Germinal center (tissue), 1 donor: Measurements from ENCODE around the gene BFSP2.
"Not testable (repeated sequence)": the region's sequence is repeated elsewhere in the genome, so short reads cannot be mapped to it uniquely, and the experiment has no call there.

Experiments used
- DNase-seq: peaks from one replicate; pipeline ENCODE4 v3.0.0; 2012; ENCODE audit warnings: mixed read lengths, low spot score

The BFSP2 gene

GRCh38 chr3:133520286-133520685 lies 120.4 kb downstream of the BFSP2 start:
- no peak for DNase-seq

- DNase-seq = not testable (repeated sequence)
Measured at GRCh38 chr3:133520938-133521337, 121.1 kb downstream of the BFSP2 start.

- DNase-seq = no peak
Measured at GRCh38 chr3:133521946-133522345, 122.1 kb downstream of the BFSP2 start.

- not testable (repeated sequence) for DNase-seq
Measured at GRCh38 chr3:133523758-133524157, 123.9 kb downstream of the BFSP2 start.
